GM18508 (cell line): Measurements from ENCODE around the gene CATSPERD.
A peak's percentile ranks its signal among the peaks of the same experiment; 100 is the strongest.

Experiments used
- ATAC-seq: cut with Tn5 transposase; IDR thresholded peaks from one replicate; pipeline ENCODE4 v1.9.1; 2021; ENCODE audit warnings: moderate number of reproducible peaks; ENCODE audit not compliant: insufficient read depth, unreplicated experiment

Gene CATSPERD, protein sequence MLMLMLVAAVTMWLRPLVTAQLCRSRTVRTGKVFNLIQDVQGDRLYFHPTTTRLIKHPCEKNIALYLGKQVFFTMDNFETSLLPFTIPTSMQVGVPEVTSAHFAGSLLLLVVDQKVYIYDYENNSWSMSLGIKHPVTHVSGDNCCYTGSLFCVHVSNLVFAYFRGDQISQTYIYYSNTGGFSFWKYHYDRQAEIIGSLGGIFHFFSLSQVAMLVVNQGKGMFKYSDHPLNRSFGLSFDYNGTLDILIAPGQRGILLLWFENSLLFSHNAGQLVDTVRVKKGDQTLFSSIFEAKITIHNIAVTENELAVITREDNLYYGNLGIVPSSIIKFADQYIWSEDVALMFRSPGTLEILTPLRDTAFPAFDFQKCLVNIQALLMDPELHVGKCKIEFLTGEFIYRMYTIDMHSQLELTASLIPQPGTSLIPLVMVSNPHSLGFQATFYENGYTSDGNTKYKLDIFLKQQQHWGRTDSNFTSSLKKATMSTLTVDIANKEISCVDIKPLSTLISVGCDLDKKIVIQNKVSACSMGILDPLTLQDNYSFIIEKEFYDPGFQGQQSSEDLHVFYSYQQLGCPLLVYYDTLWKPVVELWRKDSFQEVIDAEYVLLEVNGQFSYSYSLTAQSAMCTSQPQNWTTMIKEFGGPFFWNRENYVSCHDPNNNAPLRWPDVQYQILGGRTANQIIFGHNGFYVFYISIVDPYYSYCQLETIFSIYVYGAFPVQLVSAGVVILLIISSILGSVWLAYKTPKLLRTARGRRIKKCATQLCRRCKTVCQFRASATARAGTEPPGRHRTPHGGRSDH

GRCh38 chr19:5719961-5720790, at the start of gene CATSPERD, which contains the start of gene LONP1:
Gene CATSPERD, plus strand, starts transcription at chr19:5720637. Its CDS starts 101 bp downstream, at chr19:5720738.
Gene LONP1, minus strand, starts transcription at chr19:5720146. Its CDS starts 14 bp downstream, at chr19:5720132.
- peak; percentile 72 for ATAC-seq

DNA sequence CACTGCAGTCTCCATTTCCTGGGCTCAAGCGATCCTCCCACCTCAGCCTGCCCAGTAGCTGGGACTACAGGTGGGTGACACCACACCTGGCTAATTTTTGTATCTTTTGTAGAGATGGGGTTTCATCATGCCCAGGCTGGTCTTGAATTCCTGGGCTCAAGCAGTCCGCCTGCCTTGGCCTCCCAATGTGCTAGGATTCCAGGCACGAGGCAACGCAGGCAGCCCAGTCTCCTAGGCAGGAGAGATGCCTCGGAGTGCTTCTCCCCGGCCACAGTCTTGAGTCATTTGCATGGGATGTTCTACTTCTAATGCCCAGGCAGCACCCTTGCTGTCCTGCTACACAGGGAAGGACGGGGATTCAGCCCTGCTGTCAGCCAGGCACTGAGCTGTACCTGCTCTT, 48.8 kb upstream of the CATSPERD start:
- no peak for ATAC-seq

GRCh38 chr19:5672708-5673459, 47.6 kb upstream of the CATSPERD start:
- ATAC-seq, result no peak

DNA sequence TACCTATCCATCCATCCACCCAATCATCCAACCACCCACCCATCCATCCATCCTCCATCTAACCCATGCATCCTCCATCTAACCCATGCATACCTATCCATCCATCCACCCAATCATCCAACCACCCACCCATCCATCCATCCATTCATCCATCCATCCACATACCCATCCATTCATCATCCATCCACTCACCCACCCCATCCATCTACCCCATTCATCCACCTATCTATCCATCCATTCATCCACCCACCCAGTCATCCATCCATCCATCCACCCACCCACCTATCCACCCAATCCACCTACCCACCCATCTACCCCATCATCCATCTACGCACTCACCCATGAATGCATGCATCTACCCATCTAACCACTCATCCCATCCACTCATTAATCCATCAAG, 46.7 kb upstream of the CATSPERD start:
- ATAC-seq, result no peak

DNA sequence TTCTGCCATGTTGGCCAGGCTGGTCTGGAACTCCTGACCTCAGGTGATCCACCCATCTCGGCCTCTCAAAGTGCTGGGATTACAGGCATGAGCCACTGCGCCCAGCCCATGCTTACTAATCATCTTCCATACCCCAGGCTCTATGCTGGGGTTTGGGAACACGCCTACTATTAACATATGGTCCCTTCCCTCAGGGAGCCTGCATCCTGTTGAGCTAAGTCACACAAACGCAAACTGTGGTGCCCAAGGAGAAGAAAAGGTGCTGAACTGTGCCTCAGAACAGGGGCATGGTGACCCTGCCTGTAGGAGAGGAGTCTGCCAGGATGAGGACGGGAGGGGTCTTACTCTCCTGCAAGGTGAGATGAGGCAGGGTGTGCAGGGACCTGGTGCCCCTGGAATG, 45.7 kb upstream of the CATSPERD start:
- no peak for ATAC-seq

DNA sequence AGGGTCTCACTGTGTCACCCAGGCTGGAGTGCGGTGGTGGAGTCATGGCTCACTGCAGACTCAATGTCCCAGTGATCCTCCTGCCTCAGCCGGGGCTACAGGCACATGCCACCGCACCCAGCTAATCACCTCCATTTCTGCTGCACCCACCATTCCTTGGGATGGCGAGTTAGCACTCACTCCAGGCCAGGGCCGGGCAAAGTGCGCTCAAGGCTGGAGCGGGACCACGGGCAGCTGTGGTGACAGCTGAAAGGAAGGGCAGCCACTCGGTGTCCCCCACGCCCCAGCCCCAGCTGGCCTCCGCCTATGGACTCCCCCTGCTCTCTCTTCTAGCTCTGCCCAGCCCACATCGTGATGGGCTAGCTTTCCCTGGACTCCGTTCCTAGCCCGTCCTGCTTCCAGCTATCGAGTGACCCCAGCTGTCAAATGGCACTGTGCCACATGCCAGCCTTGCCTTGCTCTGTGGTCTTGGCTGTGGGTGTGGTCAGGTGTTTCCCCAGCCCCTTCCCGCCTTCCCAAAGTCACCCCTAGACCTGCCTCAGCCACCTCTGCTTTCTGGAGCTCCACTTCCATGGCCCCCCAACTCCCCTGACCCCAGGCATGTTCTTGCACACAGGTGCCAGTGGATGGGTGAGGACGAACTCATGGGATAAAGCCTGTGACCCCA, 44.2 kb upstream of the CATSPERD start:
- no peak for ATAC-seq

DNA sequence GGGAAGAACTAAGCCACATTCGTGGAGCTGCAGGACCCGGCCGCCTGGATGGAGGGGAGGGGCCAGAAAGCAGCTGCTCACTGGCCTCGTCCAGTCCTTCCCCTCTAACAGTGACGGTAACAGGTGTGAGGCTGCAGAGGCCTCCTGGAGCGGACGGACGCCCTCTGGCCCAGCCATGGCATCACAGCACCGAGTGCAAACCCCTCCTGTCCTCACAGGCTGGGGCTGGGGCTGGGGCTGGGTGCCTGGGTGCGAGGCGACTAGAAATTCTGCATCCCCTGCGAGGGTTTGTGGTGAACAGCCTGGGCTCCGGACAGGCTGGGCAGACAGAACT, 43.7 kb upstream of the CATSPERD start:
- no peak for ATAC-seq

GRCh38 chr19:5677136-5677535, 43.3 kb upstream of the CATSPERD start:
- no peak for ATAC-seq

DNA sequence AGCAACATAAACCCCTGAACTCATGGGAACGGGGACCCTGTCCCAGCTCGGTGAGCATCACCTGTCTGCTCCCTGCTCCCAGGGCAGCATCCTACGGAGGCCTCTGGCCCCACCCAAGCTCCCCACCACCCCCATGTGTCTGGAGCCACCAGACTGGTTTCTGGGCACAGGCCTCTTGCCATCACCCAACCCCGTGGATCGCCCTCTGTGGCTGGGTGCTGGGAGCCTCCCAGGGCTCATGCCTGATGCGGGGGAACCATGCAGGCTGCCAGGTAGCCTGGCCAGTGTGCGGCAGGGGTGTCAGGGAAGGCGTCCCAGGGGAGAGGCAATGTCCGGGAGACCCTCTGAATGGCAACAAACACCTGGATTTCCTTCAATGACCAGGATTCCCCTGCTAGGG, 42.9 kb upstream of the CATSPERD start:
- ATAC-seq, result no peak

DNA sequence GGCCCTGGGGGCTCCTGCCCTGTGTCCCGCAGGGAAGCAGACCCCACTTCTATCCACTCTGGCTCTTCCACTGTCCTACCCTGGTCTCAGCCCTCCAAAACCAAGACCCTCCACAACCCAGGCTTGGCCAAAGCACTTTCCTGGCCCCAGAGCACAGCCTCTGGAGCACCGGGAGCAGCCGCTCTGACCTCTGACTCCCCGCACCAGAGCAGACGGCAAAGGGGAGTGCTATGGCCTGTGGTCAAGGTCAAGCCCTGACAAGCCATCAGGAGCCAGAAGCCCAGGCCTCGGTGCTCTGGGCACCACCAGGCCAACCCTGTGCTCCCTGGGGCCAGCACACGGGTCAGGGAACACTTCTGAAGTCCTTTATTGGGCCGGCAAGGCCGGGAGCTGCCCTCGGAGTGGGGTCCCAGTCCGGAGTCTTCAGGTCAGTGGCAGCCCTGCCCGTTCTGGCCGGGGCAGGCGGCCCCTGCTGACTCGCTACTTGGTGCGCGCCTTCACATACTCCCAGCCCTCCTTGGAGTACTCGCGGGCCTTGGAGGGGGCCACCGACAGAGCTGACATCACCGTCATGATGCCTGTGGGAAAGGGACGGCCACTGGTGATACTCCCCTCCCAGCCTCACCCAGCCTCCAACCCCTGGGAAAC, 42.2 kb upstream of the CATSPERD start:
- ATAC-seq, result no peak

DNA sequence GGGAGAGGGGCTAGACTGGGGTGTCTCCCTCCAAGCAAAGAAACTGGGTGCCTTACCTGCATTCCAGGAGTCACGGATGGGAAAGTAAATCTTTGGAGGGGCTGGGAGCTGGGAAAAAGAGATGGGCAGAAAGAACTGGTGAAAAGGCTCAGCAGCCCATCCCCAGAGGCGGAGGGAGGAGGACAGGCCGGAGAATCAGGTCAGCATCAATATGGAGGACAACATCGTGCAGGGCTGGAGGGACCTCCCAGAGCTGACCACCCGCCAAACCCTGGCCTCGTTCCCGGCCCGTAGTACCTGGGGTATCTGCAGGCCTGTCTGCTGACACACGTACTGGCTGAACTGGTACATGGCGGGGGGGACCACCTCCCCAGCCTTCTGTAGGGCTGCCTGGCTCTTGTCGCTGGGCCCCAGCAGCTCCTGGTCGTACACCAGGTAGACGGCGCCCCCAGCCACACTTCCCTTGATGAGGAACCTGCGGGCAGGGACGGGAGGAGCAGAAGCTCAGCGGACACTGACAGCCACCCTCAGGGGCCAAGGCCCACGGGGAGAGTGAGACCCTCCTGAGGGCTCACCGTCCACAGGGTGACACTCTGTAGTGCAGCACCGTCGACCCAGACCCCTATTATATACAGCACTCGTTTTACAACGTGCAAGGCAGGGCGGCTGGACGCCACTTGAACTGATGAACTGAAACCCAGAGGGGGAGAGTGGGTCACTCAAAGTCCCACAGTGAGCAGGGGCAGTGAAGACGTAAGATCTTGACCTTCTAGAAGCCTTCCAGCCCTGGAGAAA, 41.0 kb upstream of the CATSPERD start:
- ATAC-seq, result no peak

DNA sequence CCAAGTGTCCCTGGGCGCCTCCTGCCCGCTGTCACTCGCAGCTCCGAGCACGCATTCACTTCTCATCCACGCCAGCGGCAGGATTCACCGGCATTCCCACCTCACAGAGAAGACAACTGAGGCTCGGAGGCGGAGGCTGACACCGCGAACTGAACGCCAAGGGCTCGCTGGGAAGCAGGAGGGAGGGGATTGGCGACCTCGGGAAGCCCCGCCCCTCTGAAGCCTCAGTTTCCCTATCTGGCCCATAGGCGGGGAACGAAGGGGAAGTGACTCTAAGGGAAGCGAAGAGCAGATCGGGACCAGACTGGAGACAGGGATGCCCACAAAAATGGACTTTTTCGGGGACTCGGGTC, 40.4 kb upstream of the CATSPERD start:
- ATAC-seq, result no peak

- peak; percentile 74 for ATAC-seq
Measured at GRCh38 chr19:5680437-5681368, 39.7 kb upstream of the CATSPERD start, which contains the start of the genes HSD11B1L and MICOS13. Gene HSD11B1L, plus strand, starts transcription at chr19:5681027. Its CDS starts 3,806 bp downstream, at chr19:5684833. Gene MICOS13, minus strand, starts transcription at chr19:5680516. Its CDS starts 30 bp downstream, at chr19:5680486.

DNA sequence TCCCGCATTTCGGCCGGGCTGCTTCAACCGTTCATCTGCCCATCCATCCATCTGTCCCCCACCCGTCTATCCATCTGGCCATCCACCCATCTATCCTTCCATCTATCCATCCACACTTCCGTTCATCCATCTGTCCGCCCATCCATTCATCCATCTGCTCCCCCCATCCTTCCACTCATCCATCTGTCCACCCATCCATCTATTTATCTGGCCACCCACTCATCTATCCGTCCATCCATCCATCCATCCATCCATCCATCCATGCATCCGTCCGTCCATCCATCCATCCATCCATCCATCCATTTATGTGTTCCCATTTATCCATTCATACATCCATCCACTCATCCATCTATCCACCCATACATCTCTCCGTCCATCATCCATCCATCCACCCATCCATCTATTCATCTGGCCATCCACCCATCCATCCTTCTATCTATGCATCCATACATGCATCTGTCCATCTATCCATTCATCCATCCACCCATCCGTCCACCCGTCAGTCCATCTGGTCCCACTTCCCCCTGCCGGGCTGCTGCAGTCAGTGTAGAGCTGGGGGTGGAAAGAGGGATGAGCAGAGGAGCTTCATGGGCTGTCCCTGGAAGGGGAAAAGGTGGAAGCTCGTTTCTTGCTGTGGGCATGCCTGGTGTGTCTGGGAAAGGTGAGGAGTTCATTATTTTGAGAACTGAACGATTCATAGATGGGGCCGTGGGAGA, 38.9 kb upstream of the CATSPERD start:
- no peak for ATAC-seq

GRCh38 chr19:5682107-5682482, 38.3 kb upstream of the CATSPERD start:
- ATAC-seq, result no peak

GRCh38 chr19:5683177-5683886, 37.1 kb upstream of the CATSPERD start:
- no peak for ATAC-seq
